GM18861 (cell line): ENCODE results near the gene KLF6.

Experiments
- ATAC-seq: cut with Tn5 transposase; IDR thresholded peaks from one replicate; pipeline ENCODE4 v1.9.1; 2021; ENCODE audit not compliant: unreplicated experiment

KLF6 gene

GRCh38 chr10:3789621-3790020, 4.6 kb upstream of the KLF6 start:
- ATAC-seq, result no peak

- no peak for ATAC-seq
Measured at GRCh38 chr10:3787816-3788215, 2.8 kb upstream of the KLF6 start.

GRCh38 chr10:3787016-3787400, 2.0 kb upstream of the KLF6 start:
- ATAC-seq, result no peak

GRCh38 chr10:3786295-3787015, 1.4 kb upstream of the KLF6 start:
- ATAC-seq, result no peak

GRCh38 chr10:3785851-3786271, 852 bp upstream of the KLF6 start:
- no peak for ATAC-seq

- ATAC-seq, result peak; percentile 70
Measured at GRCh38 chr10:3785251-3785850, 342 bp upstream of the KLF6 start.

- ATAC-seq, result no peak
Measured at GRCh38 chr10:3783682-3784432, 1.2 kb downstream of the KLF6 start.

GRCh38 chr10:3783316-3783681, 1.7 kb downstream of the KLF6 start:
- peak; percentile 22 for ATAC-seq

- ATAC-seq, result peak; percentile 15
Measured at GRCh38 chr10:3782451-3783315, 2.3 kb downstream of the KLF6 start.

GRCh38 chr10:3782146-3782450, 2.9 kb downstream of the KLF6 start:
- ATAC-seq, result no peak

- ATAC-seq, result no peak
Measured at GRCh38 chr10:3781468-3782145, 3.4 kb downstream of the KLF6 start.

GRCh38 chr10:3780771-3781467, 4.1 kb downstream of the KLF6 start:
- no peak for ATAC-seq

- no peak for ATAC-seq
Measured at GRCh38 chr10:3780021-3780770, 4.8 kb downstream of the KLF6 start.

GRCh38 chr10:3779158-3779741, 5.8 kb downstream of the KLF6 start:
- ATAC-seq, result no peak

- no peak for ATAC-seq
Measured at GRCh38 chr10:3778692-3779157, 6.3 kb downstream of the KLF6 start.

GRCh38 chr10:3777981-3778691, 6.9 kb downstream of the KLF6 start:
- ATAC-seq, result no peak

- no peak for ATAC-seq
Measured at GRCh38 chr10:3776796-3777571, 8.0 kb downstream of the KLF6 start.
